ENCODE results near the gene MAPRE2. TPM values are rescaled to one million over a fixed set of nuclear protein-coding genes. Genes with fewer than 3 reads are reported as not detected.
A peak's percentile ranks its signal among the peaks of the same experiment; 100 is the strongest.

Gene MAPRE2
- total RNA-seq, 1 donor from 2014 or later, result 120 TPM

GRCh38 chr18:35061336-35061735 lies 20.1 kb downstream of the MAPRE2 start:
- Histone ChIP-seq H3K27ac (replicated peaks) (peak overlapping the region; percentile 47), H3K4me1 (peaks cover 93% of the 10 kb centered on the region), H3K9me3 (replicated peaks) (no peaks in the 10 kb centered on the region), H3K4me3 (no peak overlapping the region), H3K36me3 (no peaks in the 10 kb centered on the region), H3K27me3 (ENCODE audit: low read depth) (no peaks in the 10 kb centered on the region)
- no peak for DNase-seq
- no peak for TF ChIP-seq CTCF (IDR thresholded peaks at IDR 0.05; ENCODE audit: borderline replicate concordance)
- intact Hi-C loops (cut with micrococcal nuclease), result no loop called here

GRCh38 chr18:35061804-35062203 lies 20.6 kb downstream of the MAPRE2 start:
- peak overlapping the region; percentile 47 for H3K27ac ChIP-seq (replicated peaks)
- no peaks in the 10 kb centered on the region for H3K27me3 ChIP-seq (ENCODE audit: low read depth)
- peaks cover 93% of the 10 kb centered on the region for H3K4me1 ChIP-seq
- H3K4me3 ChIP-seq, result no peak overlapping the region
- DNase-seq, result no peak
- TF ChIP-seq CTCF (IDR thresholded peaks at IDR 0.05; ENCODE audit: borderline replicate concordance), result no peak
- intact Hi-C loops (cut with micrococcal nuclease), result no loop called here
- H3K9me3 ChIP-seq (replicated peaks), result no peaks in the 10 kb centered on the region
- no peaks in the 10 kb centered on the region for H3K36me3 ChIP-seq

- intact Hi-C loops (cut with micrococcal nuclease), result no loop called here
- Histone ChIP-seq H3K27me3 (ENCODE audit: low read depth) (no peaks in the 10 kb centered on the region), H3K36me3 (no peaks in the 10 kb centered on the region), H3K9me3 (replicated peaks) (no peaks in the 10 kb centered on the region), H3K4me1 (peaks cover 94% of the 10 kb centered on the region), H3K4me3 (no peak overlapping the region), H3K27ac (replicated peaks) (peak overlapping the region; percentile 47)
- DNase-seq, result no peak
- TF ChIP-seq CTCF (IDR thresholded peaks at IDR 0.05; ENCODE audit: borderline replicate concordance), result no peak
These were observed 21.2 kb downstream of the MAPRE2 start for GRCh38 chr18:35062408-35062807.

GRCh38 chr18:35063875-35064690 lies 22.9 kb downstream of the MAPRE2 start:
- no peak for TF ChIP-seq CTCF (IDR thresholded peaks at IDR 0.05; ENCODE audit: borderline replicate concordance)
- Histone ChIP-seq H3K27ac (replicated peaks) (peak overlapping the region; percentile 2), H3K27me3 (ENCODE audit: low read depth) (no peaks in the 10 kb centered on the region), H3K36me3 (no peaks in the 10 kb centered on the region), H3K9me3 (replicated peaks) (no peaks in the 10 kb centered on the region), H3K4me3 (no peak overlapping the region), H3K4me1 (peaks cover 91% of the 10 kb centered on the region)
- intact Hi-C loops (cut with micrococcal nuclease), result no loop called here
- DNase-seq, result no peak

GRCh38 chr18:35067454-35067853 lies 26.2 kb downstream of the MAPRE2 start:
- no peak overlapping the region for H3K27ac ChIP-seq (replicated peaks)
- intact Hi-C loops (cut with micrococcal nuclease), result no loop called here
- H3K27me3 ChIP-seq (ENCODE audit: low read depth), result no peaks in the 10 kb centered on the region
- peaks cover 16% of the 10 kb centered on the region for H3K36me3 ChIP-seq
- TF ChIP-seq CTCF (IDR thresholded peaks at IDR 0.05; ENCODE audit: borderline replicate concordance), result no peak
- H3K4me1 ChIP-seq, result peaks cover 87% of the 10 kb centered on the region
- H3K9me3 ChIP-seq (replicated peaks), result no peaks in the 10 kb centered on the region
- no peak overlapping the region for H3K4me3 ChIP-seq
- no peak for DNase-seq
